Measurements from ENCODE around the gene MPL.
A peak's percentile ranks its signal among the peaks of the same experiment; 100 is the strongest.

The MPL gene

DNA sequence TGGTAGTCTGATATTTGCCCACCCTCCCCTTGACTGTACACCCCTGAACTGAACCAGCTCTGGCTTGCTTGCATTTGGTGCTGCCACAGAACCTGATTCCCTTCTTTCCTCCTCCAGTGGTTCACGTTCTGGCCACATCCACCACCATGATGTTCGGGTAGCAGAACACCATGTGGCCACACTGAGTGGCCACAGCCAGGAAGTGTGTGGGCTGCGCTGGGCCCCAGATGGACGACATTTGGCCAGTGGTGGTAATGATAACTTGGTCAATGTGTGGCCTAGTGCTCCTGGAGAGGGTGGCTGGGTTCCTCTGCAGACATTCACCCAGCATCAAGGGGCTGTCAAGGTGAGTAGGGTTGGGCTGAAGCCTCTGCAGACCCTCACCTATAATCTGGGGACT lies 23.0 kb downstream of the MPL start:
- 80% methylated on average over 1 of the region's 4 CpGs for WGBS (ENCODE audit: insufficient coverage)
- ChIA-PET POLR2A (interaction anchor here (1.3 kb wide), 1 partner anchor 28 kb away, joined by 3 read pairs; no protein-coding TSS in a partner anchor), CTCF (interaction anchor here (1.2 to 1.7 kb wide), 2 partner anchors 21 to 122 kb away, joined by 3 to 4 read pairs; no protein-coding TSS in a partner anchor)
- Histone ChIP-seq H3K9me3 (ENCODE audit: control extremely low read depth in 1 of 5, control insufficient read depth in 4 of 5, insufficient read depth in 2 of 5, low read depth in 1 of 5, low read length in 4 of 5) (no peaks in the 10 kb centered on the region), H3K27me3 (replicated peaks in 2 of 5; ENCODE audit: control insufficient read depth in 4 of 5, insufficient read depth in 5 of 5, low read length in 4 of 5) (no peaks in the 10 kb centered on the region), H3K36me3 (ENCODE audit: control insufficient read depth in 4 of 4, insufficient read depth in 4 of 4, low read length in 3 of 4) (peaks cover 9 to 59% (median 38%) of the 10 kb centered on the region in 4 experiments), H3K4me3 (ENCODE audit: control insufficient read depth in 1 of 7, extremely low read depth in 1 of 7, insufficient read depth in 4 of 7, low read depth in 2 of 7, low read length in 6 of 7) (peak overlapping the region in 1 of 7 experiments; percentile 93), H3K27ac (ENCODE audit: insufficient read depth in 1 of 2, low read depth in 1 of 2, low read length in 2 of 2, poor library complexity in 1 of 2, severe bottlenecking in 2 of 2) (peak overlapping the region in 1 of 2 experiments; percentile 59), H3K4me1 (ENCODE audit: control extremely low read depth in 1 of 4, control insufficient read depth in 4 of 4, insufficient read depth in 4 of 4, low read length in 3 of 4) (peaks cover 2 to 33% (median 24%) of the 10 kb centered on the region in 4 experiments)
- DNase-seq: no peak

GRCh38 chr1:43363283-43363934 lies 25.8 kb downstream of the MPL start:
- no peaks in the 10 kb centered on the region for H3K27me3 ChIP-seq (replicated peaks in 2 of 5; ENCODE audit: control insufficient read depth in 4 of 5, insufficient read depth in 5 of 5, low read length in 4 of 5)
- peak overlapping the region in 1 of 2 experiments; percentile 11 for H3K27ac ChIP-seq (ENCODE audit: insufficient read depth in 1 of 2, low read depth in 1 of 2, low read length in 2 of 2, poor library complexity in 1 of 2, severe bottlenecking in 2 of 2)
- peaks cover 2 to 42% (median 34%) of the 10 kb centered on the region in 4 experiments for H3K4me1 ChIP-seq (ENCODE audit: control extremely low read depth in 1 of 4, control insufficient read depth in 4 of 4, insufficient read depth in 4 of 4, low read length in 3 of 4)
- no peaks in the 10 kb centered on the region for H3K9me3 ChIP-seq (ENCODE audit: control extremely low read depth in 1 of 5, control insufficient read depth in 4 of 5, insufficient read depth in 2 of 5, low read depth in 1 of 5, low read length in 4 of 5)
- ChIA-PET CTCF (interaction anchor here (1.1 to 1.4 kb wide), 2 partner anchors 25 kb away, joined by 3 to 4 read pairs; no protein-coding TSS in a partner anchor), POLR2A (no interaction called here)
- H3K36me3 ChIP-seq (ENCODE audit: control insufficient read depth in 4 of 4, insufficient read depth in 4 of 4, low read length in 3 of 4): peaks cover 9 to 63% (median 38%) of the 10 kb centered on the region in 4 experiments
- DNase-seq: no peak
- 100% methylated on average over 4 of the region's 9 CpGs for WGBS (ENCODE audit: insufficient coverage)
- H3K4me3 ChIP-seq (ENCODE audit: control insufficient read depth in 1 of 7, extremely low read depth in 1 of 7, insufficient read depth in 4 of 7, low read depth in 2 of 7, low read length in 6 of 7): no peak overlapping the region

GRCh38 chr1:43363935-43364525 lies 26.4 kb downstream of the MPL start:
- peaks cover 9 to 63% (median 38%) of the 10 kb centered on the region in 4 experiments for H3K36me3 ChIP-seq (ENCODE audit: control insufficient read depth in 4 of 4, insufficient read depth in 4 of 4, low read length in 3 of 4)
- no peaks in the 10 kb centered on the region for H3K9me3 ChIP-seq (ENCODE audit: control extremely low read depth in 1 of 5, control insufficient read depth in 4 of 5, insufficient read depth in 2 of 5, low read depth in 1 of 5, low read length in 4 of 5)
- no peak overlapping the region for H3K4me3 ChIP-seq (ENCODE audit: control insufficient read depth in 1 of 7, extremely low read depth in 1 of 7, insufficient read depth in 4 of 7, low read depth in 2 of 7, low read length in 6 of 7)
- peaks cover 7 to 48% (median 38%) of the 10 kb centered on the region in 4 experiments for H3K4me1 ChIP-seq (ENCODE audit: control extremely low read depth in 1 of 4, control insufficient read depth in 4 of 4, insufficient read depth in 4 of 4, low read length in 3 of 4)
- H3K27ac ChIP-seq (ENCODE audit: insufficient read depth in 1 of 2, low read depth in 1 of 2, low read length in 2 of 2, poor library complexity in 1 of 2, severe bottlenecking in 2 of 2): no peak overlapping the region
- WGBS (ENCODE audit: insufficient coverage): 100% methylated on average over 5 of the region's 5 CpGs
- ChIA-PET POLR2A (no interaction called here), CTCF (interaction anchor here (1.1 to 1.4 kb wide), 2 partner anchors 24 to 25 kb away, joined by 3 to 4 read pairs; no protein-coding TSS in a partner anchor)
- no peaks in the 10 kb centered on the region for H3K27me3 ChIP-seq (replicated peaks in 2 of 5; ENCODE audit: control insufficient read depth in 4 of 5, insufficient read depth in 5 of 5, low read length in 4 of 5)
- DNase-seq: no peak

DNA sequence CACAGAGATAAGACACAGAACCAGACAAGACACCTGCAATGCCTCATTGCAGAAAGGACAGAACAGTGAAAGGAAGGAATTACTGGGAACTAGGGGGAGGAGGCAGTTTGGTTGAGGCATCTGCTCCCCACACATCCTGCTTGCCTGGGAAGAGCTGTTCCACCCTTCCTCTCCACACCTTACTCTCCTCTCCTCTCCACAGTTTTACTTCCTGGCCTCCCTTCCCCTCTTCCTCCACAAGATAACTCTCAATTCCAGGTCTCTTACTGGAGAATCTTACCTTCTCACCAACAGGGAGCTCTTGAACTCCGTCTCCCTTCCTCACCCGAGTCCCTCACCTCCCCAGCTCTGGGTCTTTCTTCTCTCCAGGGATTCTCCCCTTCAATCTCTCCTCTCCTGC lies 28.1 kb downstream of the MPL start:
- Histone ChIP-seq H3K9me3 (ENCODE audit: control extremely low read depth in 1 of 5, control insufficient read depth in 4 of 5, insufficient read depth in 2 of 5, low read depth in 1 of 5, low read length in 4 of 5) (no peaks in the 10 kb centered on the region), H3K27me3 (replicated peaks in 2 of 5; ENCODE audit: control insufficient read depth in 4 of 5, insufficient read depth in 5 of 5, low read length in 4 of 5) (no peaks in the 10 kb centered on the region), H3K27ac (ENCODE audit: insufficient read depth in 1 of 2, low read depth in 1 of 2, low read length in 2 of 2, poor library complexity in 1 of 2, severe bottlenecking in 2 of 2) (no peak overlapping the region), H3K36me3 (ENCODE audit: control insufficient read depth in 4 of 4, insufficient read depth in 4 of 4, low read length in 3 of 4) (peaks cover 9 to 50% (median 38%) of the 10 kb centered on the region in 4 experiments), H3K4me3 (ENCODE audit: control insufficient read depth in 1 of 7, extremely low read depth in 1 of 7, insufficient read depth in 4 of 7, low read depth in 2 of 7, low read length in 6 of 7) (peak overlapping the region in 1 of 7 experiments; percentile 80), H3K4me1 (ENCODE audit: control extremely low read depth in 1 of 4, control insufficient read depth in 4 of 4, insufficient read depth in 4 of 4, low read length in 3 of 4) (peaks cover 5 to 32% (median 24%) of the 10 kb centered on the region in 4 experiments)
- 95% methylated on average over 2 of the region's 2 CpGs for WGBS (ENCODE audit: insufficient coverage)
- ChIA-PET CTCF (no interaction called here), POLR2A (interaction anchor here (0.6 kb wide), 1 partner anchor 40 kb away, joined by 3 read pairs; no protein-coding TSS in a partner anchor)
- DNase-seq: no peak

- 97% methylated on average over 7 of the region's 11 CpGs for WGBS (ENCODE audit: insufficient coverage)
- peaks cover 5 to 27% (median 23%) of the 10 kb centered on the region in 4 experiments for H3K4me1 ChIP-seq (ENCODE audit: control extremely low read depth in 1 of 4, control insufficient read depth in 4 of 4, insufficient read depth in 4 of 4, low read length in 3 of 4)
- no peaks in the 10 kb centered on the region for H3K27me3 ChIP-seq (replicated peaks in 2 of 5; ENCODE audit: control insufficient read depth in 4 of 5, insufficient read depth in 5 of 5, low read length in 4 of 5)
- peak overlapping the region in 1 of 2 experiments; percentile 83 for H3K27ac ChIP-seq (ENCODE audit: insufficient read depth in 1 of 2, low read depth in 1 of 2, low read length in 2 of 2, poor library complexity in 1 of 2, severe bottlenecking in 2 of 2)
- ChIA-PET CTCF (no interaction called here), POLR2A (no interaction called here)
- H3K4me3 ChIP-seq (ENCODE audit: control insufficient read depth in 1 of 7, extremely low read depth in 1 of 7, insufficient read depth in 4 of 7, low read depth in 2 of 7, low read length in 6 of 7): peak overlapping the region in 2 of 7 experiments; percentile 80 to 90
- no peak for DNase-seq
- peaks cover 8 to 45% (median 34%) of the 10 kb centered on the region in 4 experiments for H3K36me3 ChIP-seq (ENCODE audit: control insufficient read depth in 4 of 4, insufficient read depth in 4 of 4, low read length in 3 of 4)
- no peaks in the 10 kb centered on the region for H3K9me3 ChIP-seq (ENCODE audit: control extremely low read depth in 1 of 5, control insufficient read depth in 4 of 5, insufficient read depth in 2 of 5, low read depth in 1 of 5, low read length in 4 of 5)
Measured at GRCh38 chr1:43366179-43366578, 28.6 kb downstream of the MPL start.

DNA sequence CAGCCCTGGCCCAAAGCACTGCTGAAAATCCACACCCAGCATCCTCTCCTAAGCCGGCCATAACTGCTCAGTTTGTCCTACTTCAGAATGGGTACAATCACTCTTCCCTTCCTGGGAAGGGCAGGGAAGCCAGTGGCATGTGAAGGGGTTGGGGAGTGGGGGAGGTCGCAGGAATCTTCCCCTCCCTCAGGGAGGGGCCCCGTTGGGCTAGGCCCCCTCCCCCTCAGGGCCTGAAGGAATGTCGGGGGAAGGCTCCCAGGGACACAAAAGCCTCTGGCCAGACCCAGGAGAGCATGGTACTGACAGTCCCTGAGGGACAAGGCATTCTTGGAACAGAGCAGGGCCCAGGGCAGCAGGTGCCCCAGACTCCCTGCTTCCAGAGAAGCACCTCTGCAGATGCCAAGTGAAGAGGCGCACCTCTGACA lies 29.0 kb downstream of the MPL start:
- Histone ChIP-seq H3K27me3 (replicated peaks in 2 of 5; ENCODE audit: control insufficient read depth in 4 of 5, insufficient read depth in 5 of 5, low read length in 4 of 5) (no peaks in the 10 kb centered on the region), H3K27ac (ENCODE audit: insufficient read depth in 1 of 2, low read depth in 1 of 2, low read length in 2 of 2, poor library complexity in 1 of 2, severe bottlenecking in 2 of 2) (peak overlapping the region in 1 of 2 experiments; percentile 83), H3K9me3 (ENCODE audit: control extremely low read depth in 1 of 5, control insufficient read depth in 4 of 5, insufficient read depth in 2 of 5, low read depth in 1 of 5, low read length in 4 of 5) (no peaks in the 10 kb centered on the region), H3K4me1 (ENCODE audit: control extremely low read depth in 1 of 4, control insufficient read depth in 4 of 4, insufficient read depth in 4 of 4, low read length in 3 of 4) (peaks cover 5 to 25% (median 22%) of the 10 kb centered on the region in 4 experiments), H3K4me3 (ENCODE audit: control insufficient read depth in 1 of 7, extremely low read depth in 1 of 7, insufficient read depth in 4 of 7, low read depth in 2 of 7, low read length in 6 of 7) (peak overlapping the region; percentile 57 to 90 (median 80)), H3K36me3 (ENCODE audit: control insufficient read depth in 4 of 4, insufficient read depth in 4 of 4, low read length in 3 of 4) (peaks cover 5 to 40% (median 30%) of the 10 kb centered on the region in 4 experiments)
- DNase-seq: no peak
- ChIA-PET POLR2A (interaction anchor here (0.6 kb wide), 1 partner anchor 117 kb away, joined by 4 read pairs; no protein-coding TSS in a partner anchor), CTCF (interaction anchor here (1.2 kb wide), 1 partner anchor 9 kb away, joined by 8 read pairs; no protein-coding TSS in a partner anchor)
- 57% methylated on average over 5 of the region's 5 CpGs for WGBS (ENCODE audit: insufficient coverage)

All from common myeloid progenitor, CD34-positive (primary cell).